HG02870 (cell line): Measurements from ENCODE around the gene MN1.

Experiments used
- ATAC-seq: cut with Tn5 transposase; IDR thresholded peaks from one replicate; pipeline ENCODE4 v1.9.1; 2021; ENCODE audit warnings: mild to moderate bottlenecking, moderate library complexity; ENCODE audit not compliant: unreplicated experiment

MN1 gene

GRCh38 chr22:27719036-27719347 is 82.6 kb downstream of the MN1 start:
- no peak for ATAC-seq

GRCh38 chr22:27718186-27719035 is 83.1 kb downstream of the MN1 start:
- no peak for ATAC-seq

- no peak for ATAC-seq
Measured at GRCh38 chr22:27717094-27717493, 84.5 kb downstream of the MN1 start.

- no peak for ATAC-seq
Measured at GRCh38 chr22:27716074-27716473, 85.5 kb downstream of the MN1 start.

GRCh38 chr22:27715106-27715505 is 86.5 kb downstream of the MN1 start:
- ATAC-seq, result no peak

- no peak for ATAC-seq
Measured at GRCh38 chr22:27714068-27714467, 87.5 kb downstream of the MN1 start.

GRCh38 chr22:27713461-27713860 is 88.1 kb downstream of the MN1 start:
- no peak for ATAC-seq

GRCh38 chr22:27711756-27712155 is 89.8 kb downstream of the MN1 start:
- no peak for ATAC-seq

- no peak for ATAC-seq
Measured at GRCh38 chr22:27711012-27711411, 90.5 kb downstream of the MN1 start.

GRCh38 chr22:27709919-27710675 is 91.5 kb downstream of the MN1 start:
- ATAC-seq, result no peak

- ATAC-seq, result no peak
Measured at GRCh38 chr22:27706489-27706888, 95.1 kb downstream of the MN1 start.

- no peak for ATAC-seq
Measured at GRCh38 chr22:27705408-27706080, 96.0 kb downstream of the MN1 start.

- no peak for ATAC-seq
Measured at GRCh38 chr22:27704581-27704980, 97.0 kb downstream of the MN1 start.

- ATAC-seq, result no peak
Measured at GRCh38 chr22:27699383-27700019, 102.1 kb downstream of the MN1 start.

- no peak for ATAC-seq
Measured at GRCh38 chr22:27698813-27699212, 102.7 kb downstream of the MN1 start.
